HFFc6 (cell line): Measurements from ENCODE around the gene SPINK8. TPM values are rescaled to one million over a fixed set of nuclear protein-coding genes. Genes with fewer than 3 reads are reported as not detected.
"Not testable (repeated sequence)": the region's sequence is repeated elsewhere in the genome, so short reads cannot be mapped to it uniquely, and the experiment has no call there.

ENCODE experiments used
- DNase-seq: peaks from one replicate; pipeline ENCODE4 v3.0.0-alpha.2; 2018
- H3K27ac Mint-ChIP-seq: 2 replicates; pipeline ENCODE4 v1.8.0; 2020; ENCODE audit warnings: mild to moderate bottlenecking, mixed read lengths
- H3K27me3 Mint-ChIP-seq: 2 replicates; pipeline ENCODE4 v1.8.0; 2021; ENCODE audit warnings: mild to moderate bottlenecking, moderate library complexity, mixed read lengths; ENCODE audit not compliant: insufficient read depth
- H3K36me3 Mint-ChIP-seq: 2 replicates; pipeline ENCODE4 v1.8.0; 2021; ENCODE audit warnings: low read depth, mixed read lengths
- H3K4me1 Mint-ChIP-seq: 2 replicates; pipeline ENCODE4 v1.8.0; 2020; ENCODE audit warnings: low read depth, mixed read lengths
- H3K4me3 Mint-ChIP-seq: 2 replicates; pipeline ENCODE4 v1.8.0; 2020; ENCODE audit warnings: mild to moderate bottlenecking, moderate library complexity, mixed read lengths
- H3K9me3 Mint-ChIP-seq: 2 replicates; pipeline ENCODE4 v1.8.0; 2020; ENCODE audit warnings: mild to moderate bottlenecking, mixed read lengths
- CTCF ChIP-seq: fragments of 200-600 bp; sonication (generic); IDR thresholded peaks from 2 replicates; pipeline ENCODE4 v1.5.0; 2021; ENCODE audit warnings: antibody characterized with exemption, mild to moderate bottlenecking
- long read RNA-seq: library from polyadenylated mRNA; unstranded; transcript quantifications from one replicate; pipeline ENCODE4 v2.0.0, GENCODE V29; 2019
- total RNA-seq, 6 experiments: library from RNA; stranded (reverse); fragmentation: NEBNext Ultra II Directional; extraction: Animal tissue kit (Norgen Biotek cat#: 25700); gene quantifications; 2 replicates in 1 of 6; 3 replicates in 5 of 6; pipeline ENCODE4 v1.2.3, GENCODE V29; 2021

Gene SPINK8
- not detected for total RNA-seq
- long read RNA-seq = 0 reads

GRCh38 chr3:48333346-48334245, at the start of gene SPINK8:
TSS of gene SPINK8 (minus strand) at chr3:48333661. CDS start at chr3:48328341, 5,320 bp downstream.
- H3K36me3 Mint-ChIP-seq, H3K4me3 Mint-ChIP-seq: not testable (repeated sequence)

GRCh38 chr3:48372862-48373435, 39.5 kb upstream of the SPINK8 start:
- no peak for DNase-seq
- H3K9me3 Mint-ChIP-seq = no peaks in the 10 kb centered on the region
- no peak for TF ChIP-seq CTCF
- H3K4me3 Mint-ChIP-seq = no peak overlapping the region
- H3K36me3 Mint-ChIP-seq = no peaks in the 10 kb centered on the region
- no peak overlapping the region for H3K27ac Mint-ChIP-seq
- no peaks in the 10 kb centered on the region for H3K4me1 Mint-ChIP-seq
- peaks cover 30% of the 10 kb centered on the region for H3K27me3 Mint-ChIP-seq

More at GRCh38 chr3:48333346-48334245, at the start of gene SPINK8:
- H3K4me1 Mint-ChIP-seq, H3K27ac Mint-ChIP-seq, H3K9me3 Mint-ChIP-seq, DNase-seq: not testable (repeated sequence)
- H3K27me3 Mint-ChIP-seq = peaks cover 31% of the 10 kb centered on the region

- H3K4me1 Mint-ChIP-seq = no peaks in the 10 kb centered on the region
- H3K27me3 Mint-ChIP-seq = peaks cover 35% of the 10 kb centered on the region
- H3K36me3 Mint-ChIP-seq = no peaks in the 10 kb centered on the region
- DNase-seq = no peak
- H3K9me3 Mint-ChIP-seq = no peaks in the 10 kb centered on the region
- H3K27ac Mint-ChIP-seq = no peak overlapping the region
- H3K4me3 Mint-ChIP-seq = no peak overlapping the region
- no peak for TF ChIP-seq CTCF
Observed at GRCh38 chr3:48372377-48372770, 38.9 kb upstream of the SPINK8 start.

GRCh38 chr3:48371651-48372376, 38.4 kb upstream of the SPINK8 start, which contains the start of gene FBXW12:
TSS of gene FBXW12 (plus strand) at chr3:48372219. CDS start at chr3:48372768, 549 bp downstream.
- H3K9me3 Mint-ChIP-seq = no peaks in the 10 kb centered on the region
- H3K27me3 Mint-ChIP-seq = peaks cover 36% of the 10 kb centered on the region
- no peak for TF ChIP-seq CTCF
- no peak for DNase-seq
- no peak within 1 kb of the TSS for H3K4me3 Mint-ChIP-seq
- H3K4me1 Mint-ChIP-seq = no peaks in the 10 kb centered on the region
- no peak within 1 kb of the TSS for H3K27ac Mint-ChIP-seq
- no peaks in the 10 kb centered on the region for H3K36me3 Mint-ChIP-seq

- Mint-ChIP-seq H3K4me1 (no peaks in the 10 kb centered on the region), H3K9me3 (no peaks in the 10 kb centered on the region), H3K27me3 (peaks cover 36% of the 10 kb centered on the region), H3K36me3 (no peaks in the 10 kb centered on the region), H3K27ac (no peak overlapping the region), H3K4me3 (no peak overlapping the region)
- no peak for TF ChIP-seq CTCF
- DNase-seq = no peak
Observed at GRCh38 chr3:48370333-48370713, 36.9 kb upstream of the SPINK8 start.
